Measurements from ENCODE around the gene EHHADH.
A peak's percentile ranks its signal among the peaks of the same experiment; 100 is the strongest.
"Not testable (repeated sequence)": the region's sequence is repeated elsewhere in the genome, so short reads cannot be mapped to it uniquely, and the experiment has no call there.

EHHADH gene

GRCh38 chr3:185251272-185251671 lies 2.6 kb downstream of the EHHADH start:
- DNase-seq (ENCODE audit: low spot score): no peak

GRCh38 chr3:185250653-185251052 lies 3.2 kb downstream of the EHHADH start:
- DNase-seq (ENCODE audit: low spot score): no peak

GRCh38 chr3:185250247-185250646 lies 3.6 kb downstream of the EHHADH start:
- DNase-seq (ENCODE audit: low spot score): no peak

GRCh38 chr3:185242642-185243041 lies 11.2 kb downstream of the EHHADH start:
- no peak for DNase-seq (ENCODE audit: low spot score)

GRCh38 chr3:185236969-185237368 lies 16.9 kb downstream of the EHHADH start:
- DNase-seq (ENCODE audit: low spot score): no peak

- DNase-seq (ENCODE audit: low spot score): no peak
Observed at GRCh38 chr3:185233328-185233727, 20.5 kb downstream of the EHHADH start.

GRCh38 chr3:185226526-185226925 lies 27.3 kb downstream of the EHHADH start:
- not testable (repeated sequence) for DNase-seq (ENCODE audit: low spot score)

GRCh38 chr3:185225523-185225922 lies 28.3 kb downstream of the EHHADH start:
- no peak for DNase-seq (ENCODE audit: low spot score)

GRCh38 chr3:185225080-185225479 lies 28.8 kb downstream of the EHHADH start:
- no peak for DNase-seq (ENCODE audit: low spot score)

GRCh38 chr3:185221203-185221602 lies 32.6 kb downstream of the EHHADH start:
- no peak for DNase-seq (ENCODE audit: low spot score)

- peak; percentile 27 for DNase-seq (ENCODE audit: low spot score)
Observed at GRCh38 chr3:185216607-185216958, 37.3 kb downstream of the EHHADH start.

- no peak for DNase-seq (ENCODE audit: low spot score)
Observed at GRCh38 chr3:185215873-185216606, 37.8 kb downstream of the EHHADH start.

- DNase-seq (ENCODE audit: low spot score): no peak
Observed at GRCh38 chr3:185212559-185212958, 41.3 kb downstream of the EHHADH start.

- DNase-seq (ENCODE audit: low spot score): no peak
Observed at GRCh38 chr3:185212086-185212485, 41.8 kb downstream of the EHHADH start.

- no peak for DNase-seq (ENCODE audit: low spot score)
Observed at GRCh38 chr3:185210621-185211142, 43.2 kb downstream of the EHHADH start.

- DNase-seq (ENCODE audit: low spot score): no peak
Observed at GRCh38 chr3:185208823-185209222, 45.0 kb downstream of the EHHADH start.

GRCh38 chr3:185207931-185208746 lies 45.7 kb downstream of the EHHADH start:
- DNase-seq (ENCODE audit: low spot score): no peak

GRCh38 chr3:185207481-185207880 lies 46.4 kb downstream of the EHHADH start:
- DNase-seq (ENCODE audit: low spot score): no peak

- DNase-seq (ENCODE audit: low spot score): no peak
Observed at GRCh38 chr3:185205865-185206264, 48.0 kb downstream of the EHHADH start.

- DNase-seq (ENCODE audit: low spot score): no peak
Observed at GRCh38 chr3:185204894-185205293, 49.0 kb downstream of the EHHADH start.

- DNase-seq (ENCODE audit: low spot score): no peak
Observed at GRCh38 chr3:185200639-185201038, 53.2 kb downstream of the EHHADH start.

GRCh38 chr3:185199671-185200070 lies 54.2 kb downstream of the EHHADH start:
- DNase-seq (ENCODE audit: low spot score): no peak

- no peak for DNase-seq (ENCODE audit: low spot score)
Observed at GRCh38 chr3:185199206-185199605, 54.6 kb downstream of the EHHADH start.
